LNCaP clone FGC (cell line): ENCODE results near the gene RFX3.

Source experiments
- DNase-seq: peaks from one replicate; pipeline ENCODE4 v3.0.0-alpha.2; 2011; ENCODE audit warnings: low read depth
- H3K4me3 ChIP-seq: 2 replicates; pipeline ENCODE4 v1.5.1; 2011; ENCODE audit warnings: mild to moderate bottlenecking, low read depth, low read length, control low read depth
- TF ChIP-seq, protein P1 (sequence below): IDR thresholded peaks from 2 replicates; pipeline ENCODE4 v1.5.1; 2012; ENCODE audit warnings: mild to moderate bottlenecking; ENCODE audit not compliant: control insufficient read depth, insufficient read depth; ENCODE audit errors: extremely low read depth

The RFX3 gene

GRCh38 chr9:3244963-3245653, 280.7 kb downstream of the RFX3 start:
- TF ChIP-seq, protein P1, sequence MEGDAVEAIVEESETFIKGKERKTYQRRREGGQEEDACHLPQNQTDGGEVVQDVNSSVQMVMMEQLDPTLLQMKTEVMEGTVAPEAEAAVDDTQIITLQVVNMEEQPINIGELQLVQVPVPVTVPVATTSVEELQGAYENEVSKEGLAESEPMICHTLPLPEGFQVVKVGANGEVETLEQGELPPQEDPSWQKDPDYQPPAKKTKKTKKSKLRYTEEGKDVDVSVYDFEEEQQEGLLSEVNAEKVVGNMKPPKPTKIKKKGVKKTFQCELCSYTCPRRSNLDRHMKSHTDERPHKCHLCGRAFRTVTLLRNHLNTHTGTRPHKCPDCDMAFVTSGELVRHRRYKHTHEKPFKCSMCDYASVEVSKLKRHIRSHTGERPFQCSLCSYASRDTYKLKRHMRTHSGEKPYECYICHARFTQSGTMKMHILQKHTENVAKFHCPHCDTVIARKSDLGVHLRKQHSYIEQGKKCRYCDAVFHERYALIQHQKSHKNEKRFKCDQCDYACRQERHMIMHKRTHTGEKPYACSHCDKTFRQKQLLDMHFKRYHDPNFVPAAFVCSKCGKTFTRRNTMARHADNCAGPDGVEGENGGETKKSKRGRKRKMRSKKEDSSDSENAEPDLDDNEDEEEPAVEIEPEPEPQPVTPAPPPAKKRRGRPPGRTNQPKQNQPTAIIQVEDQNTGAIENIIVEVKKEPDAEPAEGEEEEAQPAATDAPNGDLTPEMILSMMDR: no peak
- no peak overlapping the region for H3K4me3 ChIP-seq
- no peak for DNase-seq

DNA sequence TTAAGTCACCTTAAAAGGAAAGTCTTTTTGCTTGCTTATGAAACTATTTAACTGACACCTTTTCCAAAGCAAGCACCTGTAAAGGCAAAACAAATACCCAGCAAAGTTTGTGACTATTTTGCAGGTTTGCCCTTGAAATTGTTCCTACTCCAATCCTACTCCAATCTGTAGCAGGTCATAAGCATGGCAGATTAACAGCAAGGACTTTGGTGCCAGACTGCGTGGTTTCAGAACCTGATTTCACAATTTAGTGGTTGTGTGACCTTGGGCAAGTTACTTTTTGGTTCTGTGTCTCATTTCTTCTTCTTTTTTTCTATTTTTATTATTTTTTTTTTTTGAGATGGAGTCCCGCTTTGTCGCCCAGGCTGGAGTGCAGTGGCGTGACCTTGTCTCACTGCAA, 282.1 kb downstream of the RFX3 start:
- DNase-seq: no peak
- TF ChIP-seq, protein P1: no peak
- no peak overlapping the region for H3K4me3 ChIP-seq

DNA sequence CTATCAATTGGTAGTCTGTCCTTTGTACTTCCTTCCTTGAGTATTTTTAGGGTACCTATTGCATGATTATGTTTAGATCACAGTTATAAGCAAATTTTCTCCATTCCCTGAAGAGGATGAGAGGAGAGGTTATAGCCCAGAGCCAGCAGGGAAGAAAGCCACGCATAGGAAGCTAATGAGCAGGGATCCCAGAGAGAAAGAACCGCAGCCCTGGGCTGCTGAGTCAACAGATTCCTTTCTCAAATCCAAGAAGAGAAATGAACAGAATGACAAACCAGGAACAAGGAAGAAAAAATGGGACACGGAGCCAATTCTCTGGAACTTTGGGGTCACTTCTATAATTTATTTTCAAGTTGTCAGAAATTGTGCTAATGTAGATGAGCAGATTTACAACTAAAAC, 284.5 kb downstream of the RFX3 start:
- no peak overlapping the region for H3K4me3 ChIP-seq
- DNase-seq: no peak
- TF ChIP-seq, protein P1: no peak

GRCh38 chr9:3240656-3241268, 285.0 kb downstream of the RFX3 start:
- H3K4me3 ChIP-seq: no peak overlapping the region
- peak; percentile 64 for DNase-seq
- TF ChIP-seq, protein P1: peak; percentile 95

- no peak overlapping the region for H3K4me3 ChIP-seq
- DNase-seq: peak; percentile 90
- TF ChIP-seq, protein P1: no peak
These were observed 286.6 kb downstream of the RFX3 start for GRCh38 chr9:3239240-3239639.

DNA sequence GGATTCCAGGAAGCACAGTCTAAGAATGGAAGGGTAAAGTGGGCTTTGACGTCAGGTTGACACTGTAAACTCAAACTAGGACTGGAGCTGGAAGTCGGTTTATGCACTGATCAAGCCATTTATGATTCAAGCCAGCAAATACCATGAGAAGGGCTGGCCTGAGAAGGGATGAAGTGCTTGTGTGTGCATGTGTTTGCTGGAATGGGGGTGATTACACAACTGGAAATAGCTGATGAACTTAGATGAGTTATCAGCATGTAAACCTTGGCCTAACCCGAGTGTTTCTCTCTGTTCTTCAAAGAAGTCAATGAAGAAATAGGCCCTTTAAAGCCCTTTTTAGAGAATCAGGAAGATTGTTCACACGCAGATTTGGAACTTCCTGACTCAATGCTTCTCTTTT, 287.6 kb downstream of the RFX3 start:
- DNase-seq: no peak
- no peak overlapping the region for H3K4me3 ChIP-seq
- TF ChIP-seq, protein P1: no peak
